GM23248 (cell line): ENCODE measurements around the gene EPOP. TPM values are rescaled to one million over a fixed set of nuclear protein-coding genes. Genes with fewer than 3 reads are reported as not detected.

Source experiments
- DNase-seq: peaks from one replicate; pipeline ENCODE4 v3.0.0-alpha.2; 2015
- H2AFZ ChIP-seq: fragments of 200-600 bp; sonication (generic); 2 replicates; pipeline ENCODE4 v1.6.1; 2016; ENCODE audit warnings: antibody characterized with exemption
- H3F3A ChIP-seq: fragments of 200-600 bp; sonication (generic); 2 replicates; pipeline ENCODE4 v1.6.1; 2016; ENCODE audit warnings: mild to moderate bottlenecking, antibody characterized with exemption, mixed run types; ENCODE audit not compliant: insufficient read depth
- H3K27ac ChIP-seq: fragments of 200-600 bp; sonication (generic); 2 replicates; pipeline ENCODE4 v1.5.1; 2016; ENCODE audit warnings: mild to moderate bottlenecking
- H3K27me3 ChIP-seq: fragments of 200-600 bp; sonication (generic); replicated peaks from 2 replicates; pipeline ENCODE4 v1.6.1; 2016; ENCODE audit warnings: mild to moderate bottlenecking; ENCODE audit not compliant: insufficient read depth
- H3K36me3 ChIP-seq: fragments of 200-600 bp; sonication (generic); 2 replicates; pipeline ENCODE4 v1.6.1; 2016; ENCODE audit warnings: low read depth, mild to moderate bottlenecking
- H3K4me1 ChIP-seq: fragments of 200-600 bp; sonication (generic); 2 replicates; pipeline ENCODE4 v1.6.1; 2016; ENCODE audit warnings: mild to moderate bottlenecking; ENCODE audit not compliant: insufficient read depth
- H3K4me2 ChIP-seq: fragments of 200-600 bp; sonication (generic); one replicate; pipeline ENCODE4 v1.6.1; 2016; ENCODE audit warnings: mild to moderate bottlenecking; ENCODE audit not compliant: unreplicated experiment
- H3K4me3 ChIP-seq: fragments of 200-600 bp; sonication (generic); 2 replicates; pipeline ENCODE4 v1.5.1; 2016; ENCODE audit warnings: mild to moderate bottlenecking
- H3K79me2 ChIP-seq: fragments of 200-600 bp; sonication (generic); 2 replicates; pipeline ENCODE4 v1.6.1; 2016; ENCODE audit warnings: mild to moderate bottlenecking; ENCODE audit not compliant: insufficient read depth
- H3K9ac ChIP-seq: fragments of 200-600 bp; sonication (generic); 2 replicates; pipeline ENCODE4 v1.6.1; 2016; ENCODE audit warnings: mild to moderate bottlenecking
- H3K9me2 ChIP-seq: fragments of 200-600 bp; sonication (generic); 2 replicates; pipeline ENCODE4 v1.6.1; 2016; ENCODE audit warnings: mixed run types, mild to moderate bottlenecking, moderate library complexity; ENCODE audit not compliant: insufficient read depth
- H3K9me3 ChIP-seq: fragments of 200-600 bp; sonication (generic); one replicate; pipeline ENCODE4 v1.6.1; 2017; ENCODE audit warnings: low read depth
- H4K20me1 ChIP-seq: fragments of 200-600 bp; sonication (generic); 2 replicates; pipeline ENCODE4 v1.6.0; 2016; ENCODE audit not compliant: insufficient read depth
- EZH2 ChIP-seq: fragments of 200-600 bp; sonication (generic); IDR thresholded peaks from 2 replicates; pipeline ENCODE4 v1.6.1; 2018; ENCODE audit warnings: antibody characterized with exemption, mild to moderate bottlenecking; ENCODE audit not compliant: insufficient read depth, poor library complexity, severe bottlenecking
- EZH2phosphoT487 ChIP-seq: fragments of 200-600 bp; sonication (generic); IDR thresholded peaks from 2 replicates; pipeline ENCODE4 v1.6.1; 2018; ENCODE audit warnings: antibody characterized with exemption, moderate library complexity, mild to moderate bottlenecking, low read depth; ENCODE audit not compliant: insufficient read depth
- WGBS, 2 experiments: methylation state at CpG; one replicate each; pipeline ENCODE4 v1.1.6; 2015 to 2017; ENCODE audit warnings: low lambda C conversion rate in 2 of 2, low coverage in 1 of 2; ENCODE audit errors: missing lambda C conversion rate in 2 of 2; 5-methylcytosine and 5-hydroxymethylcytosine counted together
- in situ Hi-C: fragments of 300-500 bp; cut with MboI; formaldehyde crosslinking; loops from 2 replicates; pipeline ENCODE4 v1.15.0; 2020
- polyA plus RNA-seq: library from polyadenylated mRNA; unstranded; fragments of >200 nt; fragmentation: Nextera tagmentation; extraction: Ambion mirVana; gene quantifications from 2 replicates; pipeline ENCODE4 v1.2.1, GENCODE V29; 2016
- total RNA-seq: library from RNA; depleted of rRNA; stranded (reverse); fragments of >200 nt; shearing (Covaris generic); gene quantifications from 2 replicates; pipeline ENCODE4 v1.2.3, GENCODE V29; 2014

EPOP gene
- total and polyA plus RNA-seq, 2 experiments from 2014 or later, result 1.2 to 4.3 TPM

- Histone ChIP-seq H3K4me3 (peak overlapping the region; percentile 90), H3F3A (peaks cover 8% of the 10 kb centered on the region; the same call in 1 of the 2 replicates), H3K27me3 (no peaks in the 10 kb centered on the region), H3K9me2 (no peaks in the 10 kb centered on the region), H2AFZ (peak overlapping the region; percentile 73), H4K20me1 (no peaks in the 10 kb centered on the region), H3K9me3 (no peaks in the 10 kb centered on the region), H3K4me1 (peaks cover 9% of the 10 kb centered on the region; the same call in 1 of the 2 replicates), H3K4me2 (peak overlapping the region; percentile 86), H3K36me3 (no peaks in the 10 kb centered on the region), H3K27ac (no peak overlapping the region), H3K79me2 (peaks cover 8% of the 10 kb centered on the region; the same call in 1 of the 2 replicates), H3K9ac (peak overlapping the region; percentile 74)
- in situ Hi-C loops, result no loop called here
- DNase-seq, result peak; percentile 51
- TF ChIP-seq EZH2 (no peak), EZH2phosphoT487 (no peak)
- 23% methylated on average over 18 to 20 of the region's 20 CpGs for WGBS, 2 experiments
Observed at GRCh38 chr17:38706505-38707216, 31.9 kb upstream of the EPOP start.

DNA sequence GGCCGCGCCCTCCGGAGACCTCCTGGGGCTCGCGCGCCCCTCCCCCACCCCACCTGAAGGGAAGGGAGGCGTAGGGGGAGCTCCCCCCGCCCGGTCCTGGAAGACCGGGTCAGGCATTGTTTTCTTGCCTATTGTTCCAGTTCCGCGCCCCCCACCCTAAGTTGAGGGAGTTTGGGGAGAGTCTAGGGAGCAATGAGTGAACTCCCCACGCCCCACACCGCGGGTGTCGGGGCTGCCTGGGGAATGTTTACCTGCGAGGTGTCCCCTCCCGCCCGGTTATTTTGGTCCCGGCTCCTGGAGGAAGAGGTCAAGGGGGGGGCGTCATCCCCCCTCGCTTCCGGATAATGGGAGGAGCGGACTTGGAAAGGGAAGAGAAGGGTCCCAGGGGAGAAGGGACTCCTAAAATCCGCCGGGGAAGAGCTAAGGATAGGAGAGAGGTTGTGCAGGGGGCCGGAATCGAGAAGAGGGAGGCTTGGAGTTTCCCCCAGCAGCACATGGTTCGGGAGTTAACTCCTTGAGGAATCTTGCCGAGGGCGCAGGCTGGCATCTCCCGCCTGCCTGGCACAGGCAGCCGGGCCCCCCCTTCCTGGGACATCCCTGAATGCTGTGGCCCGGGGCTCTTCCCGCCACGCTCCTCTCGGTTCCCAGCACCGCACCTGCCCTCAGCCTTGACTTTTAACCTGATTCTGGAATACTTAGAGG, 31.2 kb upstream of the EPOP start:
- 0 to 1% methylated on average over 26 to 37 of the region's 38 CpGs for WGBS, 2 experiments
- peak; percentile 59 for DNase-seq
- Histone ChIP-seq H3K27ac (no peak overlapping the region), H3K4me2 (peak overlapping the region; percentile 86), H3K79me2 (peaks cover 8% of the 10 kb centered on the region; the same call in 1 of the 2 replicates), H3K27me3 (no peaks in the 10 kb centered on the region), H2AFZ (peak overlapping the region; percentile 73), H3K36me3 (no peaks in the 10 kb centered on the region), H3K4me3 (peak overlapping the region; percentile 90), H4K20me1 (no peaks in the 10 kb centered on the region), H3K4me1 (peaks cover 15% of the 10 kb centered on the region; the same call in 1 of the 2 replicates), H3K9ac (peak overlapping the region; percentile 74), H3K9me2 (no peaks in the 10 kb centered on the region), H3K9me3 (no peaks in the 10 kb centered on the region), H3F3A (peaks cover 8% of the 10 kb centered on the region; the same call in 1 of the 2 replicates)
- TF ChIP-seq EZH2 (no peak), EZH2phosphoT487 (no peak)
- in situ Hi-C loops, result no loop called here

DNA sequence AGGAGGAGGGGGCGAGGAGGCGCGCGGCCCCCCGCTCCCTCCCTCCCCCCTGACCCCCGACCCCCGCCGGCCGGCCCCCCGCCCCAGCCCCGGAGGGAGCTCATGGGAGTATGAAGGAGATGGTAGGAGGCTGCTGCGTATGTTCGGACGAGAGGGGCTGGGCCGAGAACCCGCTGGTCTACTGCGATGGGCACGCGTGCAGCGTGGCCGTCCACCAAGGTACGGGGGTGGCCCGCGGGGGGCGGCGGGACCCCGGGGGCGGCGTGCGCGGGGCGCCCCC, 30.7 kb upstream of the EPOP start:
- Histone ChIP-seq H3K27me3 (no peaks in the 10 kb centered on the region), H3K4me1 (peaks cover 15% of the 10 kb centered on the region; the same call in 1 of the 2 replicates), H3K4me2 (peak overlapping the region; percentile 86), H2AFZ (peak overlapping the region; percentile 73), H3K9ac (peak overlapping the region; percentile 87), H3F3A (peaks cover 8% of the 10 kb centered on the region; the same call in 1 of the 2 replicates), H3K9me2 (no peaks in the 10 kb centered on the region), H3K36me3 (no peaks in the 10 kb centered on the region), H3K27ac (no peak overlapping the region), H3K4me3 (peak overlapping the region; percentile 90), H3K79me2 (peaks cover 8% of the 10 kb centered on the region; the same call in 1 of the 2 replicates), H4K20me1 (no peaks in the 10 kb centered on the region), H3K9me3 (no peaks in the 10 kb centered on the region)
- peak; percentile 52 for DNase-seq
- 2% methylated on average over 30 of the region's 32 CpGs; no CpG with 5 or more reads in 1 of the 2 experiments for WGBS, 2 experiments
- in situ Hi-C loops, result no loop called here
- TF ChIP-seq EZH2phosphoT487, result no peak
- TF ChIP-seq EZH2, result no peak

- Histone ChIP-seq H3K27me3 (no peaks in the 10 kb centered on the region), H3K9ac (peak within 1 kb of the TSS; percentile 87), H3F3A (peaks cover 8% of the 10 kb centered on the region; the same call in 1 of the 2 replicates), H3K36me3 (no peaks in the 10 kb centered on the region), H3K79me2 (peaks cover 8% of the 10 kb centered on the region; the same call in 1 of the 2 replicates), H2AFZ (peak within 1 kb of the TSS; percentile 91), H3K4me2 (peak within 1 kb of the TSS; percentile 86), H4K20me1 (no peaks in the 10 kb centered on the region), H3K27ac (peak within 1 kb of the TSS; percentile 37), H3K4me3 (peak within 1 kb of the TSS; percentile 90), H3K9me3 (no peaks in the 10 kb centered on the region), H3K9me2 (no peaks in the 10 kb centered on the region), H3K4me1 (peaks cover 15% of the 10 kb centered on the region; the same call in 1 of the 2 replicates)
- peak; percentile 91 for DNase-seq
- in situ Hi-C loops, result no loop called here
- WGBS, 2 experiments, result 1 to 2% methylated on average over 42 to 80 of the region's 100 CpGs
- TF ChIP-seq EZH2, result no peak
- no peak for TF ChIP-seq EZH2phosphoT487
Observed at GRCh38 chr17:38704606-38705522, 30.1 kb upstream of the EPOP start, which contains the start of gene MLLT6. MLLT6 (plus strand) TSS chr17:38705273; CDS start chr17:38705633, 360 bp downstream.
